ENCODE results near the gene KCNC1. TPM values are rescaled to one million over a fixed set of nuclear protein-coding genes. Genes with fewer than 3 reads are reported as not detected.

The KCNC1 gene
- total and polyA plus RNA-seq, 2 of the 13 experiments (the other 11 are each of a cell fraction or from before 2014, with no cell fraction given) = 0.01 to 0.04 TPM

- TF ChIP-seq ZNF318 (CRISPR knock-in tag; IDR thresholded peaks at IDR 0.05) (0 out of 2 replicates have a peak, but pooled peaks have one; percentile 24), ZMAT3 (CRISPR knock-in tag; conservative IDR thresholded peaks at IDR 0.05) (0 out of 2 replicates have a peak, but pooled peaks have one; percentile 83), GLMP (CRISPR knock-in tag; IDR thresholded peaks at IDR 0.05; ENCODE audit: borderline replicate concordance) (no peak), ZNF354B (CRISPR knock-in tag; IDR thresholded peaks at IDR 0.05) (no peak), MIER3 (CRISPR knock-in tag; IDR thresholded peaks at IDR 0.05; ENCODE audit: borderline replicate concordance) (peak; percentile 99; the same call in 1 of the 2 replicates), ZNF10 (CRISPR knock-in tag; IDR thresholded peaks at IDR 0.05; ENCODE audit: borderline replicate concordance, low read depth) (no peak), ZNF230 (CRISPR knock-in tag; IDR thresholded peaks at IDR 0.05) (0 out of 2 replicates have a peak, but pooled peaks have one; percentile 82), ONECUT2 (CRISPR knock-in tag; IDR thresholded peaks at IDR 0.05) (peak; percentile 49), XRCC5 (optimal IDR thresholded peaks at IDR 0.05; ENCODE audit: low read length) (peak; percentile 96), RBM22 (optimal IDR thresholded peaks at IDR 0.05; ENCODE audit: low read length) (no peak), ATM (IDR thresholded peaks at IDR 0.05; ENCODE audit: borderline replicate concordance) (no peak), ZKSCAN5 (CRISPR knock-in tag; IDR thresholded peaks at IDR 0.05) (no peak), ZNF207 (IDR thresholded peaks at IDR 0.05; ENCODE audit: borderline replicate concordance) (no peak), ARHGAP35 (CRISPR knock-in tag; IDR thresholded peaks at IDR 0.05; ENCODE audit: borderline replicate concordance) (0 out of 2 replicates have a peak, but pooled peaks have one; percentile 50)
- TF ChIP-seq, protein P1, sequence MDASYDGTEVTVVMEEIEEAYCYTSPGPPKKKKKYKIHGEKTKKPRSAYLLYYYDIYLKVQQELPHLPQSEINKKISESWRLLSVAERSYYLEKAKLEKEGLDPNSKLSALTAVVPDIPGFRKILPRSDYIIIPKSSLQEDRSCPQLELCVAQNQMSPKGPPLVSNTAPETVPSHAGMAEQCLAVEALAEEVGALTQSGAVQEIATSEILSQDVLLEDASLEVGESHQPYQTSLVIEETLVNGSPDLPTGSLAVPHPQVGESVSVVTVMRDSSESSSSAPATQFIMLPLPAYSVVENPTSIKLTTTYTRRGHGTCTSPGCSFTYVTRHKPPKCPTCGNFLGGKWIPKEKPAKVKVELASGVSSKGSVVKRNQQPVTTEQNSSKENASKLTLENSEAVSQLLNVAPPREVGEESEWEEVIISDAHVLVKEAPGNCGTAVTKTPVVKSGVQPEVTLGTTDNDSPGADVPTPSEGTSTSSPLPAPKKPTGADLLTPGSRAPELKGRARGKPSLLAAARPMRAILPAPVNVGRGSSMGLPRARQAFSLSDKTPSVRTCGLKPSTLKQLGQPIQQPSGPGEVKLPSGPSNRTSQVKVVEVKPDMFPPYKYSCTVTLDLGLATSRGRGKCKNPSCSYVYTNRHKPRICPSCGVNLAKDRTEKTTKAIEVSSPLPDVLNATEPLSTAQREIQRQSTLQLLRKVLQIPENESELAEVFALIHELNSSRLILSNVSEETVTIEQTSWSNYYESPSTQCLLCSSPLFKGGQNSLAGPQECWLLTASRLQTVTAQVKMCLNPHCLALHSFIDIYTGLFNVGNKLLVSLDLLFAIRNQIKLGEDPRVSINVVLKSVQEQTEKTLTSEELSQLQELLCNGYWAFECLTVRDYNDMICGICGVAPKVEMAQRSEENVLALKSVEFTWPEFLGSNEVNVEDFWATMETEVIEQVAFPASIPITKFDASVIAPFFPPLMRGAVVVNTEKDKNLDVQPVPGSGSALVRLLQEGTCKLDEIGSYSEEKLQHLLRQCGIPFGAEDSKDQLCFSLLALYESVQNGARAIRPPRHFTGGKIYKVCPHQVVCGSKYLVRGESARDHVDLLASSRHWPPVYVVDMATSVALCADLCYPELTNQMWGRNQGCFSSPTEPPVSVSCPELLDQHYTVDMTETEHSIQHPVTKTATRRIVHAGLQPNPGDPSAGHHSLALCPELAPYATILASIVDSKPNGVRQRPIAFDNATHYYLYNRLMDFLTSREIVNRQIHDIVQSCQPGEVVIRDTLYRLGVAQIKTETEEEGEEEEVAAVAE (CRISPR knock-in tag; IDR thresholded peaks at IDR 0.05; ENCODE audit: borderline replicate concordance) = no peak; the same call in 1 of the 2 replicates
Measured at GRCh38 chr11:17770048-17770652, 35.6 kb downstream of the KCNC1 start (continued).

All from HepG2 (cell line).